Trophoblast cell (in vitro differentiated cells and primary cell): ENCODE results near the gene TUBA4A.

Experiments
- DNase-seq, 2 donors: peaks; one replicate each; pipeline ENCODE4 v3.0.0-alpha.2; 2016
- H2AFZ ChIP-seq: 2 replicates; pipeline ENCODE4 v1.6.1; 2013; ENCODE audit warnings: low read length, moderate library complexity, mild to moderate bottlenecking; ENCODE audit not compliant: insufficient read depth, poor library complexity
- H2AK5ac ChIP-seq: 2 replicates; pipeline ENCODE4 v1.6.1; 2013; ENCODE audit warnings: mild to moderate bottlenecking, low read length
- H2BK120ac ChIP-seq: 2 replicates; pipeline ENCODE4 v1.6.1; 2013; ENCODE audit warnings: low read length, mild to moderate bottlenecking, moderate library complexity; ENCODE audit not compliant: insufficient read depth, poor library complexity
- H2BK12ac ChIP-seq: 2 replicates; pipeline ENCODE4 v1.6.1; 2013; ENCODE audit warnings: mild to moderate bottlenecking, low read length, moderate library complexity
- H2BK5ac ChIP-seq: 2 replicates; pipeline ENCODE4 v1.6.1; 2013; ENCODE audit warnings: low read length, low read depth, moderate library complexity, mild to moderate bottlenecking; ENCODE audit not compliant: poor library complexity
- H3K14ac ChIP-seq: 2 replicates; pipeline ENCODE4 v1.6.1; 2013; ENCODE audit warnings: mild to moderate bottlenecking, low read length
- H3K18ac ChIP-seq: 2 replicates; pipeline ENCODE4 v1.6.1; 2013; ENCODE audit warnings: mild to moderate bottlenecking, low read length
- H3K23ac ChIP-seq: 2 replicates; pipeline ENCODE4 v1.6.1; 2013; ENCODE audit warnings: low read length
- H3K27ac ChIP-seq: 2 replicates; pipeline ENCODE4 v1.5.1; 2013; ENCODE audit warnings: low read depth, mild to moderate bottlenecking, inconsistent platforms, low read length, moderate library complexity
- H3K27me3 ChIP-seq: 2 replicates; pipeline ENCODE4 v1.6.1; 2013; ENCODE audit warnings: inconsistent platforms, mild to moderate bottlenecking, low read length, moderate library complexity; ENCODE audit not compliant: insufficient read depth
- H3K36me3 ChIP-seq, 2 experiments: 1 replicate in 1 of 2; 2 replicates in 1 of 2; pipeline ENCODE4 v1.6.1; 2013; ENCODE audit warnings: low read length in 2 of 2, mild to moderate bottlenecking in 2 of 2, moderate library complexity in 1 of 2; ENCODE audit not compliant: insufficient read depth in 2 of 2, control insufficient read depth in 1 of 2
- H3K4ac ChIP-seq: 2 replicates; pipeline ENCODE4 v1.6.1; 2013; ENCODE audit warnings: low read depth, mild to moderate bottlenecking, low read length, moderate library complexity
- H3K4me1 ChIP-seq, 2 experiments: 1 replicate in 1 of 2; 2 replicates in 1 of 2; pipeline ENCODE4 v1.6.1; 2013; ENCODE audit warnings: low read length in 2 of 2, mild to moderate bottlenecking in 2 of 2, moderate library complexity in 1 of 2; ENCODE audit not compliant: insufficient read depth in 2 of 2, control insufficient read depth in 1 of 2
- H3K4me2 ChIP-seq: 2 replicates; pipeline ENCODE4 v1.6.1; 2013; ENCODE audit warnings: inconsistent platforms, mild to moderate bottlenecking, low read length, moderate library complexity
- H3K4me3 ChIP-seq: 2 replicates; pipeline ENCODE4 v1.5.1; 2013; ENCODE audit warnings: mild to moderate bottlenecking, low read depth, low read length, inconsistent platforms
- H3K79me1 ChIP-seq: one replicate; pipeline ENCODE4 v1.6.1; 2013; ENCODE audit warnings: low read length
- H3K79me2 ChIP-seq: 2 replicates; pipeline ENCODE4 v1.6.1; 2013; ENCODE audit warnings: low read length, mild to moderate bottlenecking; ENCODE audit not compliant: control insufficient read depth, insufficient read depth, poor library complexity
- H3K9ac ChIP-seq: 2 replicates; pipeline ENCODE4 v1.6.1; 2013; ENCODE audit warnings: mild to moderate bottlenecking, low read length
- H3K9me3 ChIP-seq: 2 replicates; pipeline ENCODE4 v1.6.1; 2013; ENCODE audit warnings: low read depth, mild to moderate bottlenecking, control low read depth, inconsistent platforms, low read length; ENCODE audit not compliant: insufficient read depth
- H4K12ac ChIP-seq: 2 replicates; pipeline ENCODE4 v1.6.1; 2013; ENCODE audit warnings: low read depth, mild to moderate bottlenecking, low read length, moderate library complexity
- H4K8ac ChIP-seq: 2 replicates; pipeline ENCODE4 v1.6.1; 2013; ENCODE audit warnings: low read depth, mild to moderate bottlenecking, low read length, moderate library complexity
- H4K91ac ChIP-seq: one replicate; pipeline ENCODE4 v1.6.1; 2013; ENCODE audit warnings: low read depth, mild to moderate bottlenecking, low read length, moderate library complexity
- WGBS: extraction: QIAGEN DNeasy Blood & Tissue Kit; methylation state at CpG from one replicate; pipeline ENCODE4 v1.1.7; 2013; ENCODE audit warnings: missing lambda C conversion rate; ENCODE audit not compliant: insufficient read length, insufficient coverage; ENCODE audit errors: extremely low coverage; 5-methylcytosine and 5-hydroxymethylcytosine counted together

The TUBA4A gene

GRCh38 chr2:219272995-219273394 lies 19.3 kb upstream of the TUBA4A start:
- H3K79me2 ChIP-seq = peaks cover 2% of the 10 kb centered on the region
- no peak overlapping the region for H3K4ac ChIP-seq
- no peaks in the 10 kb centered on the region for H3K36me3 ChIP-seq
- no peak overlapping the region for H3K9ac ChIP-seq
- H2AK5ac ChIP-seq = no peak overlapping the region
- H3K27ac ChIP-seq = no peak overlapping the region
- H3K4me1 ChIP-seq = peaks cover 13 to 14% of the 10 kb centered on the region in 2 experiments
- no peaks in the 10 kb centered on the region for H3K9me3 ChIP-seq
- no peak overlapping the region for H4K12ac ChIP-seq
- no peak overlapping the region for H3K14ac ChIP-seq
- peak overlapping the region; percentile 29 for H4K91ac ChIP-seq
- H3K27me3 ChIP-seq = no peaks in the 10 kb centered on the region
- no peak overlapping the region for H3K4me2 ChIP-seq
- H3K79me1 ChIP-seq = peaks cover 11% of the 10 kb centered on the region
- H2AFZ ChIP-seq = no peak overlapping the region
- H2BK12ac ChIP-seq = no peak overlapping the region
- no peak overlapping the region for H3K18ac ChIP-seq
- DNase-seq = peak in 1 of 2 donors; percentile 34
- no peak overlapping the region for H3K4me3 ChIP-seq
- H2BK5ac ChIP-seq = no peak overlapping the region
- no peak overlapping the region for H4K8ac ChIP-seq
- no CpG with 5 or more reads among the region's 2 CpGs for WGBS
- H2BK120ac ChIP-seq = no peak overlapping the region
- no peak overlapping the region for H3K23ac ChIP-seq

- Histone ChIP-seq H3K23ac (no peak overlapping the region), H3K9ac (no peak overlapping the region), H2AFZ (no peak overlapping the region), H3K4me1 (peaks cover 10 to 12% of the 10 kb centered on the region in 2 experiments), H2BK120ac (no peak overlapping the region), H3K27me3 (no peaks in the 10 kb centered on the region), H3K14ac (no peak overlapping the region), H3K9me3 (no peaks in the 10 kb centered on the region), H3K18ac (no peak overlapping the region), H2BK5ac (no peak overlapping the region), H3K4me2 (no peak overlapping the region), H4K91ac (no peak overlapping the region), H2AK5ac (no peak overlapping the region), H3K27ac (no peak overlapping the region), H4K12ac (no peak overlapping the region), H3K36me3 (no peaks in the 10 kb centered on the region), H3K79me2 (peaks cover 2% of the 10 kb centered on the region), H3K4ac (no peak overlapping the region), H4K8ac (no peak overlapping the region), H3K4me3 (no peak overlapping the region), H2BK12ac (no peak overlapping the region), H3K79me1 (peaks cover 9% of the 10 kb centered on the region)
- no peak for DNase-seq
- WGBS = no CpG with 5 or more reads among the region's 4 CpGs
These were observed 18.6 kb upstream of the TUBA4A start for GRCh38 chr2:219272356-219272755.

DNA sequence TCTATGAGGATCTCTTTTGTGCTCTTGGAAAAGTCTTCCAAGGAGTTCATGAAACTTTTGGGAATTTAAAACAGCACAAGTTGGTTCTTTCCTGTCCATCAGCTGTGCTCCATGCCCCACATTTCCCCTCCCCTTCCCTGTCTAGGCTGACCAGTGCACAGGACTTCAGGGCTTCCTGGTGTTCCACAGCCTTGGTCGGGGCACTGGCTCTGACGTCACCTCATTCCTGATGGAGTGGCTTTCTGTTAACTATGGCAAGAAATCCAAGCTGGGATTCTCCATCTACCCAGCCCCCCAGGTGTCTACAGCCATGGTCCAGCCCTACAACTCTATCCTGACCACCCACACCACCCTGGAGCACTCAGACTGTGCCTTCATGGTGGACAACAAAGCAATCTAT lies 17.3 kb upstream of the TUBA4A start:
- peaks cover 9% of the 10 kb centered on the region for H3K79me1 ChIP-seq
- no peak overlapping the region for H2AK5ac ChIP-seq
- peaks cover 1% of the 10 kb centered on the region for H3K9me3 ChIP-seq
- H3K23ac ChIP-seq = no peak overlapping the region
- H4K91ac ChIP-seq = no peak overlapping the region
- H3K9ac ChIP-seq = no peak overlapping the region
- no peak overlapping the region for H3K27ac ChIP-seq
- no peak overlapping the region for H3K14ac ChIP-seq
- no peak overlapping the region for H4K8ac ChIP-seq
- no peak overlapping the region for H3K4me2 ChIP-seq
- no peak overlapping the region for H3K18ac ChIP-seq
- no peak overlapping the region for H3K4ac ChIP-seq
- no peak overlapping the region for H2BK5ac ChIP-seq
- H3K36me3 ChIP-seq = no peaks in the 10 kb centered on the region
- no peak overlapping the region for H2AFZ ChIP-seq
- no CpG with 5 or more reads among the region's 2 CpGs for WGBS
- no peak overlapping the region for H2BK120ac ChIP-seq
- H2BK12ac ChIP-seq = no peak overlapping the region
- no peaks in the 10 kb centered on the region for H3K27me3 ChIP-seq
- no peak for DNase-seq
- peaks cover 2% of the 10 kb centered on the region for H3K79me2 ChIP-seq
- peaks cover 10 to 12% of the 10 kb centered on the region in 2 experiments for H3K4me1 ChIP-seq
- no peak overlapping the region for H4K12ac ChIP-seq
- no peak overlapping the region for H3K4me3 ChIP-seq

- no CpG with 5 or more reads among the region's 5 CpGs for WGBS
These were observed 16.3 kb upstream of the TUBA4A start for GRCh38 chr2:219270055-219270372.

More at GRCh38 chr2:219270055-219270372, 16.3 kb upstream of the TUBA4A start:
- Histone ChIP-seq H3K4me1 (peaks cover 10 to 12% of the 10 kb centered on the region in 2 experiments), H3K9ac (no peak overlapping the region), H3K14ac (no peak overlapping the region), H2BK5ac (no peak overlapping the region), H3K4ac (no peak overlapping the region), H3K9me3 (peaks cover 1% of the 10 kb centered on the region), H2BK12ac (no peak overlapping the region), H2AFZ (no peak overlapping the region), H3K4me2 (no peak overlapping the region), H4K91ac (no peak overlapping the region), H2AK5ac (no peak overlapping the region), H3K27ac (no peak overlapping the region), H3K18ac (no peak overlapping the region), H3K23ac (no peak overlapping the region), H2BK120ac (no peak overlapping the region), H3K36me3 (no peaks in the 10 kb centered on the region), H3K79me1 (peaks cover 9% of the 10 kb centered on the region), H3K4me3 (no peak overlapping the region), H3K79me2 (peaks cover 2% of the 10 kb centered on the region), H4K8ac (no peak overlapping the region), H4K12ac (no peak overlapping the region), H3K27me3 (no peaks in the 10 kb centered on the region)
- no peak for DNase-seq
